Testis (tissue), 3 donors: Measurements from ENCODE around the gene SRSF8. TPM values are rescaled to one million over a fixed set of nuclear protein-coding genes. Genes with fewer than 3 reads are reported as not detected.
"Not testable (repeated sequence)": the region's sequence is repeated elsewhere in the genome, so short reads cannot be mapped to it uniquely, and the experiment has no call there.

Experiments used
- DNase-seq: peaks from one replicate; pipeline ENCODE4 v3.0.0-alpha.2; 2019
- H3K27ac ChIP-seq, 2 donors: fragments of 200-600 bp; sonication (generic); one replicate each; pipeline ENCODE4 v1.5.1; 2019
- H3K27me3 ChIP-seq: fragments of 200-600 bp; sonication (generic); one replicate; pipeline ENCODE4 v1.5.1; 2019
- H3K36me3 ChIP-seq: fragments of 200-600 bp; sonication (generic); one replicate; pipeline ENCODE4 v1.5.1; 2017; ENCODE audit warnings: low read depth; ENCODE audit errors: missing control alignments
- H3K4me1 ChIP-seq: fragments of 200-600 bp; sonication (generic); one replicate; pipeline ENCODE4 v1.5.1; 2019
- H3K4me3 ChIP-seq, 2 donors: fragments of 200-600 bp; sonication (generic); one replicate each; pipeline ENCODE4 v1.5.1; 2017 to 2019
- H3K9me3 ChIP-seq: fragments of 200-600 bp; sonication (generic); one replicate; pipeline ENCODE4 v1.5.1; 2017
- CTCF ChIP-seq, 3 experiments: fragments of 450-650 bp in 2 of 3; fragments of 200-600 bp in 1 of 3; sonication (generic) in 1 of 3; IDR thresholded peaks; one replicate each; pipeline ENCODE4 v1.5.1; 2016 to 2019; ENCODE audit warnings: antibody characterized with exemption in 3 of 3, mild to moderate bottlenecking in 2 of 3, moderate library complexity in 1 of 3
- POLR2A ChIP-seq: fragments of 450-650 bp; IDR thresholded peaks from one replicate; pipeline ENCODE4 v1.6.1; 2017; ENCODE audit warnings: antibody characterized with exemption, mild to moderate bottlenecking, moderate library complexity
- WGBS, 2 donors: methylation state at CpG; one replicate each; pipeline ENCODE4 v1.1.5; 2018; 5-methylcytosine and 5-hydroxymethylcytosine counted together
- intact Hi-C: fragments of 100-400 bp; cut with DNase I; formaldehyde crosslinking; loops from one replicate; pipeline ENCODE4 v1.15.1; 2023; ENCODE audit warnings: low total_unique reads
- polyA plus RNA-seq: library from polyadenylated mRNA; stranded (reverse); fragments of 350-450 nt; fragmentation: Illumina TruSeq; extraction: RNeasy Lipid Tissue Mini Kit (QIAGEN cat#74804); gene quantifications from one replicate; pipeline ENCODE4 v1.2.3, GENCODE V29; 2014; ENCODE audit warnings: low read depth, low replicate concordance; ENCODE audit not compliant: insufficient read depth
- total RNA-seq, 2 donors: library from RNA; depleted of rRNA; stranded (reverse); fragments of >200 nt; gene quantifications; one replicate each; pipeline ENCODE4 v1.2.3, GENCODE V29; 2016

SRSF8 gene
- total and polyA plus RNA-seq, 3 donors from 2014 or later, result 30.0 to 37.2 (median 32.5) TPM

- no peak for TF ChIP-seq CTCF (IDR thresholded peaks at IDR 0.05)
- no peak for TF ChIP-seq POLR2A
- Histone ChIP-seq H3K4me1 (peaks cover 9% of the 10 kb centered on the region), H3K27ac (no peak overlapping the region), H3K36me3 (no peaks in the 10 kb centered on the region), H3K4me3 (no peak overlapping the region), H3K27me3 (no peaks in the 10 kb centered on the region), H3K9me3 (no peaks in the 10 kb centered on the region)
- no peak for DNase-seq
- 74 to 86% methylated on average over 5 of the region's 5 CpGs for WGBS, 2 donors
- intact Hi-C loops, result no loop called here
Observed at GRCh38 chr11:95103701-95104100, 37.0 kb downstream of the SRSF8 start.

DNA sequence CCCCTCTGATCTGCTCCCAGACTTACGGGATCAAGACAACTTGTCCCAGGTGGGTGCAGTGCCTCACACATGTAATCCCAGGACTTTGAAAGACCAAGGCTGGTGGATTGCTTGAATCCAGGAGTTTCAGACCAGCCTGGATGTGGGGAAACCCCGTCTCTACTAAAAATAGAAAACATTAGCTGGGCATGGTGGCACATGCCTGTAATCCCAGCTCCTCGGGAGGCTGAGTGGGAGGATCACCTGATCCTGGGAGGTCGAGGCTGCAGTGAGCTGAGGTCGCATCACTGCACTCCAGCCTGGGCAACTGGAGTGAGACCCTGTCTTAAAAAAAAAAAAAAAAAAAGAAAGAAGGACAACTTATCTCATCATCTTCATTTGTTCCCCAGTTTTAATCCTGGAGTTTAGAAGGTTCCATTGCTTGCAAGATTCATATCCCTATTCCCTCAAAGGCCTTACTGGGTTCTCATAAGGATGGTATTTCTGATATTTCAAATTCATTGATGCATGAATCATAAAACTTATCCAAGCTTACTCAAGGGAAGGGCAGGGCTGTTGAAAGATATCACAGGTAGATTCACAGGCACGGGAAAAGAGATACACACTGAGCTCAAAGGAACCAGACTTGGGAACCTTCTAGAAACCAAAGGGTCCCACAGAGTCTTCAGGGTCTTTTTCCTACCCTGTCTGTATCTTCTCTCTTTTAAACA, 37.6 kb downstream of the SRSF8 start:
- Histone ChIP-seq H3K9me3 (no peaks in the 10 kb centered on the region), H3K27ac (no peak overlapping the region), H3K4me3 (no peak overlapping the region), H3K4me1 (peaks cover 9% of the 10 kb centered on the region), H3K27me3 (no peaks in the 10 kb centered on the region), H3K36me3 (no peaks in the 10 kb centered on the region)
- no peak for DNase-seq
- 84 to 86% methylated on average over 6 of the region's 6 CpGs for WGBS, 2 donors
- TF ChIP-seq POLR2A, result no peak
- TF ChIP-seq CTCF (IDR thresholded peaks at IDR 0.05), result no peak
- intact Hi-C loops, result no loop called here

DNA sequence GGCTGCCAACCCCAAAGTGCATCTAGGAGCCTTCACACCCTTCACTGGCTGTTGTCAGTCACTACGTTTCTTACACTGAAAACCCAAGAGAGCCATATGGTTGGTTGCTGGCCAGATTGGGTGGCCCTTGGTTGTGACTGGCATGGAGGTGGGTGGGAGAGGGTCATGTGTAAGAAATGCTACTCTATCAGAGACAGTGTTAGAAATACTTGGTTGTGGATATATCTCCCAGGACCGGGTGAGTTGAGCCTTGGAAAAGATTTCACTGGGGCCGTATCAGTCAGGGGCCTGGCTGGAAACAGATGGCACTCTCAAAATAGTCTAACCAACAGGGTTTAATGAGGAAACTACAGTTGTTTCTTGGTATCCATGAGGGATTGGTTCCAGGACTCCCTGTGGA, 38.1 kb downstream of the SRSF8 start:
- Histone ChIP-seq H3K27ac (no peak overlapping the region), H3K4me3 (no peak overlapping the region), H3K4me1 (peaks cover 9% of the 10 kb centered on the region), H3K27me3 (no peaks in the 10 kb centered on the region), H3K36me3 (no peaks in the 10 kb centered on the region), H3K9me3 (no peaks in the 10 kb centered on the region)
- WGBS, 2 donors, result 76 to 88% methylated on average over 3 of the region's 3 CpGs
- TF ChIP-seq CTCF (IDR thresholded peaks at IDR 0.05) (no peak), POLR2A (no peak)
- no peak for DNase-seq
- intact Hi-C loops, result no loop called here

GRCh38 chr11:95108159-95108611, 41.5 kb downstream of the SRSF8 start:
- WGBS, 2 donors, result 49 to 56% methylated on average over 9 of the region's 9 CpGs
- H3K4me1 ChIP-seq, result peaks cover 9% of the 10 kb centered on the region
- TF ChIP-seq POLR2A, result no peak
- no peak for DNase-seq
- H3K27ac ChIP-seq, result peak overlapping the region in 1 of 2 donors; percentile 19
- H3K27me3 ChIP-seq, result no peaks in the 10 kb centered on the region
- H3K4me3 ChIP-seq, result no peak overlapping the region
- intact Hi-C loops, result no loop called here
- H3K9me3 ChIP-seq, result no peaks in the 10 kb centered on the region
- no peaks in the 10 kb centered on the region for H3K36me3 ChIP-seq

DNA sequence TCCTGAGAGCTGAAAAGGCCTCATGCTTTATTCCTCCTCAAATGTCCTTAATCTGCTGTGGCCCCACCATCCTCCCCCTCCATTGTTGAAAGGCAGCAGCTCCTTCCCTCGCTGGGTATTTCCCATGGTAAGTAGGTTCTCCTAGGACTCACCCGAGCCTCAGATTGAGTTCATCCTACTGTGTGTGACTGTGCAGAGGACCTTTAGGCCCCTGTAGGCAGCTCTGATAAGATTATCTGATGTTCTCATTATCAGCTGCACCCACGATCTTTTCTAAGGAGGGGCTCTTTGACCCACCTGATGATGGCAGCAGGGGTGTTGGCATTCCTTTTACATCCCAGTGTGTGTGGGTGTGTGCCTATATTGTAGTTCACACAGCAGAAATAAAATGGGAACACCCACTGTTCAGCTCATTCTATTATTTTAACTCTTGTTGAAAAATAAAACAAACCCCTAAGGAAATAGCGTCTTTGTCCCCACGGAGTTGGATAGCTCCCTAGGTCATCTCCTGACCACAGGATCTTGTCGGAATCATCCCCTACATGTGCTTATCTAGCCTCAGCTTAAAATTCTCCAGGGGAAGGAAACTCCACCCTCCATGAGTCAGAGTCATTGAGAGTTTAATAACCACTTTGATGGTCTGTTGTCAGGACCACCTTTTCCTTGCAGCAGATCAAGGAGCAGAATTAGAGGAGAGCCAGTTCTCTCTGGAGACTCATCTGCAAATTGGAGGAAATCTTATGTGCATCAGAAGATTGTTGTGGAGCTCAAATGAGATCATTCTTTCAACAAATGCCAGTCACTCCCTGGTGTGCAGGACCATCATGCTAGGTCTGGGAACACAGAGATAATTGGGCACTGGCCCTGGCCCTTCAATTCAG, 42.2 kb downstream of the SRSF8 start:
- peaks cover 3% of the 10 kb centered on the region for H3K4me1 ChIP-seq
- peak overlapping the region in 1 of 2 donors; percentile 12 for H3K27ac ChIP-seq
- 52 to 67% methylated on average over 6 of the region's 6 CpGs for WGBS, 2 donors
- H3K4me3 ChIP-seq, result no peak overlapping the region
- no peak for DNase-seq
- H3K36me3 ChIP-seq, result no peaks in the 10 kb centered on the region
- intact Hi-C loops, result no loop called here
- H3K27me3 ChIP-seq, result no peaks in the 10 kb centered on the region
- TF ChIP-seq CTCF (IDR thresholded peaks at IDR 0.05) (no peak), POLR2A (no peak)
- no peaks in the 10 kb centered on the region for H3K9me3 ChIP-seq

DNA sequence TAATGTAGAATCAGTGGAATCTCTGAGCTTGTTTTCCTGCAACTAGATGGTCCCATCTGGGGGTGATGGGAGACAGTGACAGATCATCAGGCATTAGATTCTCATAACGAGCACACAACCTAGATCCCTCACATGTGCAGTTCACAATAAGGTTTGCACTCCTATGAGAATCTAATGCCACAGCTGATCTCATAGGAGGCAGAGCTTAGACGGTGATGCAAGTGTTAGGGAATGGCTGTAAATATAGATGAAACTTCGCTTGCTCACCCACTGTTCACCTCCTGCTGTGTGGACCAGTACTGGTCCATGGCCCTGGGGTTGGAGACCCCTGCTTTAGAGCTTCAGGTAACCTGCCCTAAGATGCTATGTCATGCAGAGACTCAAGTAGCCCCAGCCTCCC, 44.8 kb downstream of the SRSF8 start:
- H3K36me3 ChIP-seq, H3K27me3 ChIP-seq, H3K4me3 ChIP-seq, H3K27ac ChIP-seq, DNase-seq, intact Hi-C loops, H3K4me1 ChIP-seq, H3K9me3 ChIP-seq: not testable (repeated sequence)
- WGBS, 2 donors, result 93 to 95% methylated on average over 3 of the region's 3 CpGs
